Subcutaneous abdominal adipose tissue (tissue), 5 donors: Measurements from ENCODE around the gene NXN.
A peak's percentile ranks its signal among the peaks of the same experiment; 100 is the strongest.
"Not testable (repeated sequence)": the region's sequence is repeated elsewhere in the genome, so short reads cannot be mapped to it uniquely, and the experiment has no call there.

Experiments used
- H3K27ac ChIP-seq: one replicate; pipeline ENCODE4 v1.7.0; 2013; ENCODE audit warnings: low read depth, mild to moderate bottlenecking, inconsistent platforms, low read length, moderate library complexity
- H3K27me3 ChIP-seq, 5 donors: one replicate each; pipeline ENCODE4 v1.7.0; 2013; ENCODE audit warnings: low read length in 5 of 5, inconsistent platforms in 1 of 5; ENCODE audit not compliant: control insufficient read depth in 5 of 5, insufficient read depth in 4 of 5
- H3K36me3 ChIP-seq, 5 donors: one replicate each; pipeline ENCODE4 v1.7.0; 2013; ENCODE audit warnings: low read length in 5 of 5; ENCODE audit not compliant: control insufficient read depth in 5 of 5, insufficient read depth in 5 of 5
- H3K4me1 ChIP-seq, 5 donors: one replicate each; pipeline ENCODE4 v1.7.0; 2013; ENCODE audit warnings: low read length in 5 of 5, mild to moderate bottlenecking in 3 of 5, moderate library complexity in 1 of 5; ENCODE audit not compliant: control insufficient read depth in 5 of 5, insufficient read depth in 5 of 5
- H3K4me3 ChIP-seq, 5 donors: one replicate each; pipeline ENCODE4 v1.7.0; 2013; ENCODE audit warnings: low read length in 5 of 5, low read depth in 1 of 5
- H3K9ac ChIP-seq, 5 donors: one replicate each; pipeline ENCODE4 v1.7.0; 2013; ENCODE audit warnings: low read length in 5 of 5, mild to moderate bottlenecking in 4 of 5, moderate library complexity in 3 of 5
- H3K9me3 ChIP-seq, 5 donors: one replicate each; pipeline ENCODE4 v1.7.0; 2013; ENCODE audit warnings: low read length in 5 of 5; ENCODE audit not compliant: control insufficient read depth in 5 of 5
- donor health status: healthy.
- donor health status: healthy.
- donor health status: healthy.
- donor health status: healthy.
- donor health status: healthy.

The NXN gene

DNA sequence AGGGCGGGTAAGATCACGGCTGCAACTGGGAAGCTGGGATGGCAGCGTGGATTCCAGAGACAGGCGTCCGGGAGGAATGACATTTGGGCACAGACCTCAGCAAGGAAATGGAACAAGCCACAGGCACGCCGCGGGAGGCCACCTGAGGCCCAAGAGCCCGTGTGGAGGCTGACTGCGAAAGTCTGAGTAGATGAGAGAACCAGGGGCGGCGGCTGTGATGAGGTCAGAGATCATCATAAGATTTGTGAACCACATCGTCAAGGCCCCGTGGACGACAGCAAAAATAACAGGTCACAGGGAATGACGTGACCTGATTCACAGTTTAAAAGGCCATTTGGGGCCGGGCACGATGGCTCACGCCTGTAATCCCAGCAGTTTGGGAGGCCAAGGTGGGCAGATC lies 149.2 kb downstream of the NXN start:
- H3K27me3 ChIP-seq, result no peaks in the 10 kb centered on the region
- no peak overlapping the region for H3K27ac ChIP-seq
- H3K9ac ChIP-seq, result peak overlapping the region in 1 of 5 donors; percentile 7
- H3K36me3 ChIP-seq, result peaks cover 0 to 3% (median 0%) of the 10 kb centered on the region in 5 donors
- peaks cover 0 to 6% (median 0%) of the 10 kb centered on the region in 5 donors for H3K9me3 ChIP-seq
- H3K4me1 ChIP-seq, result peaks cover 0 to 5% (median 0%) of the 10 kb centered on the region in 5 donors
- H3K4me3 ChIP-seq, result no peak overlapping the region

DNA sequence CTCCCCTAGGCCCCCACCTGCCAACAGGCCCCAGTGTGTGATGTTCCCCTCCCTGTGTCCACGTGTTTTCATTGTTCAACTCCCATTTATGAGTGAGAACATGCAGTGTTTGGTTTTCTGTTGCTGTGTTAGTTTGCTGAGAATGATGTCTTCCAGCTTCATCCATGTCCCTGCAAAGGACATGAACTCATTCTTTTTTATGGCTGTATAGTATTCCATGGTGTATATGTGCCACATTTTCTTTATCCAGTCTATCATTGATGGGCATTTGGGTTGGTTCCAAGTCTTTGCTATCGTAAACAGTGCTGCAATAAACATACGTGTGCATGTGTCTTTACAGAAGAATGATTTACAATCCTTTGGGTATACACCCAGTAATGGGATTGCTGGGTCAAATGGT lies 150.0 kb downstream of the NXN start:
- not testable (repeated sequence) for H3K27ac ChIP-seq

DNA sequence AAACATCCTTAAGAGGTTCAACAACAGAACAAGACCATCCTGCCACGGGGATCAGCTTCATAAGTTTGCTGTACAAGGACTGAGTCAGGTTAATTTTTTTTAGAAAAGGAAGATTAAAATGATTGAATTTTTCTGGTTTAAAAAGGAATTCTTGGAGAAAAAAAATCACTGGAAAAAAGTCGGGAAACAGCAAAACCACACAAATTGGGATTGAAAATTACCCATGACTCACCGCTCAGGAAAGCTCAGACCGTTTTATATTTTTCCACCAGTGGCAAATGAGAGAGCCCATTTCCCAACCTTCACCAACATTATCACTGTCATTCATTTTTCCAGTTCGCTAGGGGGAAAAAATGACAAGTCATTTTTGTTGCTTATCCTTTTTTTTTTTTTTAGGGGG lies 150.8 kb downstream of the NXN start:
- Histone ChIP-seq H3K36me3 (peaks cover 0 to 3% (median 0%) of the 10 kb centered on the region in 5 donors), H3K27me3 (no peaks in the 10 kb centered on the region), H3K4me3 (no peak overlapping the region), H3K9me3 (peaks cover 0 to 6% (median 0%) of the 10 kb centered on the region in 5 donors), H3K27ac (no peak overlapping the region), H3K4me1 (peaks cover 0 to 5% (median 0%) of the 10 kb centered on the region in 5 donors), H3K9ac (no peak overlapping the region)

More for the DNA sequence above, 150.0 kb downstream of the NXN start:
- not testable (repeated sequence) for H3K9me3 ChIP-seq, H3K9ac ChIP-seq, H3K4me3 ChIP-seq, H3K36me3 ChIP-seq, H3K4me1 ChIP-seq, H3K27me3 ChIP-seq

DNA sequence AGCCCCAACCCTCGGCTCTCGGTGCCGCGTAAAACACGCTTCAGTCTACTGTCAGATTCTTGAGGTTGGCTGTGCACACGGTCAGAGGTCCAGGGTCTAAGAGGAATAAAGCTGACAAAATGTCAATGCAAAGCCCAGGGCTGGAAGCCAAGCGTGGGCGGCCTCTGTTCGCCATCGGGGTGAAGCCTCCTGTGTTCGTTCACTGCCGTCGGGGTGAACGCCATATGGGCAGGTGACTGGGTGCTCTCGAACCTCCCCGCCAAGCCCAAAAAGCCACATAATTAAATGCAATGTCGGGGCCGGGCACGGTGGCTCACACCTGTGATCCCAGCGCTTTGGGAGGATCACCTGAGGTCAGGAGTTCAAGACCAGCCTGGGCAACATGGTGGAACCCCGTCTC lies 152.8 kb downstream of the NXN start:
- Histone ChIP-seq H3K4me1 (peaks cover 0 to 5% (median 0%) of the 10 kb centered on the region in 5 donors), H3K4me3 (no peak overlapping the region), H3K36me3 (peaks cover 0 to 13% (median 0%) of the 10 kb centered on the region in 5 donors), H3K9me3 (peaks cover 0 to 4% (median 0%) of the 10 kb centered on the region in 5 donors), H3K9ac (no peak overlapping the region), H3K27ac (no peak overlapping the region), H3K27me3 (no peaks in the 10 kb centered on the region)

DNA sequence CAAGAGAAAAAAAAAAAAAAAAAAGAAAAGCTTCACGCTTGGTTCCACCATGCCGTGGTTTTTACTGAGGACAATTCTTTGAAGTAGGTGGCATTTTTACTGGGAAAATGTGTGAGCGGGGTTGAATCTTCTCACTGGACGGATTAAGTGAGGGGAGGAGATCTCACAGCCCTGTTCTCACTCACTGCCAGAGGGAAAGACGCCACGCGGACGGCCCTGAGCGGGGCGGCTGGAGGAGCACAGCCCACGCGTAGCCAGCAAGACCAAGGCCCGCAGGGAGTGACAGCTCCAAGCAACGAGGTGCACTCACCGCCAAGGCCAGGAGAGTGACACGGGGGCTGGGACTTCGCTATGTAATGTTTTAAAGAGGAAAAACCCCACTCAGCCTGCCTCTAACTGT lies 154.4 kb downstream of the NXN start:
- no peaks in the 10 kb centered on the region for H3K27me3 ChIP-seq
- H3K36me3 ChIP-seq, result peaks cover 0 to 13% (median 3%) of the 10 kb centered on the region in 5 donors
- peaks cover 0 to 2% (median 0%) of the 10 kb centered on the region in 5 donors for H3K4me1 ChIP-seq
- no peaks in the 10 kb centered on the region for H3K9me3 ChIP-seq
- no peak overlapping the region for H3K9ac ChIP-seq
- H3K27ac ChIP-seq, result no peak overlapping the region
- no peak overlapping the region for H3K4me3 ChIP-seq

DNA sequence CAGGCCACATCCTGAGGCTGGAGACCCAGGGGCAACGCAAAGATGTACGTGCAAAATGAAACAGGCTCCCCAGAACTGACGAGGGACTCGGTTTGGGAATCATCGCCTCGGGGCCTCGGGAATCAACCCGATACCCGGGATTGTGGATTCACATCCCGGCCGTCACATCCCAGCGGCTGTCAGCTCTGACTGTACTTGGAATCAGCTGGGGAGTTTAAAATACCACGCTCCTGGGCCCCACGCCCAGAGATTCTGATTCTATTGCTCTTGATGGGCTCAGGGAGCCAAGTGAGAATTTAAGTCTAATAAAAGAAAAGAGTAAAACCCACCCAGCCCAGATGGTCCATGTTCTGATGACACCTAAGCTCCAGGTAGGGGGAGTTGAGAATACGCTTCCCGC lies 155.2 kb downstream of the NXN start:
- H3K36me3 ChIP-seq, result peaks cover 0 to 17% (median 3%) of the 10 kb centered on the region in 5 donors
- H3K9me3 ChIP-seq, result no peaks in the 10 kb centered on the region
- H3K9ac ChIP-seq, result no peak overlapping the region
- no peak overlapping the region for H3K27ac ChIP-seq
- H3K4me3 ChIP-seq, result no peak overlapping the region
- H3K27me3 ChIP-seq, result no peaks in the 10 kb centered on the region
- no peaks in the 10 kb centered on the region for H3K4me1 ChIP-seq

DNA sequence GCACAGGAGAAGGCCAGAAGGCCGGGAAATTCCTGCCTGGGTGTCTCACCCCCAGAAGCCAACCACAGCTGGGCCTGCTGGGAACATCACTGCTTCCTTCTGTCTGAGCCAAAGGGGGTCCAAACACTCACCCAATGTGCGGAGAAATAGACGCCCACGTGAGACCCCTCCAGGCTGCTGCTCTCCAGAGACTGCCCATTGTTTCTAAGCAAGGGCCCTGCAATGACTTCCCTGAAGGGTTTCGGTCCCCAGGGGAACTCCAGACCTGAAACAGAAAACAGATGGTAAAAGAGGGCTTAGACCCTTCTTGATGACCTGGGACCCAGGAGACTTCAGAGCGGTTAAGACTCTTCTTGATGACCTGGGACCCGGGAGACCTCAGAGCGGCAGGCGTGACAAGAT lies 156.1 kb downstream of the NXN start:
- Histone ChIP-seq H3K9ac (no peak overlapping the region), H3K36me3 (peaks cover 0 to 20% (median 6%) of the 10 kb centered on the region in 5 donors), H3K4me3 (no peak overlapping the region), H3K27ac (no peak overlapping the region), H3K9me3 (no peaks in the 10 kb centered on the region), H3K4me1 (no peaks in the 10 kb centered on the region), H3K27me3 (no peaks in the 10 kb centered on the region)

DNA sequence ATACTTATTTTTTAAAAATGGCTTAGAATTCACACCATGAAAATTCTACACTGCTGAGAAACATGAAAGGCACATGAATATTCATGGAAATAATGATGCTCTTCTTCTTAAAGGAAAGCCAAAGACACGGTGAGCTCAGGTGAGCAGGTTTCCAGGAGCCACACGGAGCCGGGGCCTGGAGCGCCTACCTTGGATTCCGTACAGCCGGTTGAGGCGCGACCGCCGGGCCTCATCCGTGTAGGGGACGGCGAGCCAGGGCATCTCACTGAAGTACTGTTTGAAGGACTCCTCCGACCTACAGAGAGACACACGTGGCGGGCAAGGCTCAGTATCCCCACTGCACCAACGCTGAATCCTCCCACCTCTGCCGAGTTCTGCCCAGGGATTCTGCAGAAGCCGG lies 160.3 kb downstream of the NXN start:
- Histone ChIP-seq H3K27me3 (no peaks in the 10 kb centered on the region), H3K4me1 (no peaks in the 10 kb centered on the region), H3K9ac (no peak overlapping the region), H3K27ac (no peak overlapping the region), H3K36me3 (peaks cover 0 to 29% (median 18%) of the 10 kb centered on the region in 5 donors), H3K4me3 (no peak overlapping the region), H3K9me3 (no peaks in the 10 kb centered on the region)

DNA sequence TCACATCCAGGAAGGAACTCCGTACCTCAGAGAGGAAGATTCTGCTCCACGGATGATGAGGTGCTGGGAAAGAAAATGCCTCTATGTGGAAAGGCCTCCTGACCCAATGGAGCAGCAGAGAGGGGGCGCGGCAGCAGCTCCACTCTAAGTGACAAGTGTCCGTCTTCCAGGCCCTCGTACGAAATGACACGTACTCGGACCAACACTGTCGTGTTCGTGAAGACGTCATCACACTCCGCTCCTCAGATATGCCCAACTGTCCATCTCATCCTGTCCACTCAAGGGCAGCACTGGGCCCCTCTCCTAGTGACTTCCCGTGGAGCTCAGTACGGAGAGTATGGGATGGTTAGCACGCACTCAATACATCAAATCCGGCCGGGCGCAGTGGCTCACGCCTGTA lies 165.2 kb downstream of the NXN start:
- Histone ChIP-seq H3K36me3 (peaks cover 0 to 29% (median 19%) of the 10 kb centered on the region in 5 donors), H3K4me1 (no peaks in the 10 kb centered on the region), H3K9me3 (no peaks in the 10 kb centered on the region), H3K27me3 (no peaks in the 10 kb centered on the region), H3K4me3 (no peak overlapping the region), H3K9ac (no peak overlapping the region), H3K27ac (no peak overlapping the region)

DNA sequence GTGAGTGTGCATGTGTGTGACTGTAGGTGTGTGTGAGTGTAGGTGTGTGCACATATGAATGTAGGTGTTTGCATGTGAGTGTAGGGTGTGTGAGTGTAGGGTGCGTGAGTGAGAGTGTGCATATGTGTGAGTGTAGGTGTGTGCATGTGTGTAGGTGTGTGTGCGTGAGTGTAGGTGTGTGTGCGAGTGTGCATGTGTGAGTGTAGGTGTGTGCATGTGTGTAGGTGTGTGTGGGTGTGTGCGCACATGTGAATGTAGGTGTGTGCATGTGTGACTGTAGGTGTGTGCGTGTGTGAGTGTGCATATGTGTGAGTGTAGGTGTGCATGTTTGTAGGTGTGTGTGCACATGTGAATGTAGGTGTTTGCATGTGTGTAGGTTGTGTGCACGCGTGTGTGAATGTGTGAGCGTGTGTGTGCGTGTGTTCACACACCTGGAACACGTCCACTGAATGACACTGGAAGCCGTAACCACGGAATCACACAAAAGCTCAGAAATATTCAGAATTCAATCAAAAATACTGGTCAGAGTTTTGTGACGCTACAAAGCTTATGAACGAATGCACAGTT lies 166.9 kb downstream of the NXN start:
- no peak overlapping the region for H3K27ac ChIP-seq
- H3K36me3 ChIP-seq, result peaks cover 0 to 26% (median 15%) of the 10 kb centered on the region in 5 donors
- no peak overlapping the region for H3K9ac ChIP-seq
- H3K9me3 ChIP-seq, result no peaks in the 10 kb centered on the region
- H3K4me3 ChIP-seq, result no peak overlapping the region
- H3K27me3 ChIP-seq, result no peaks in the 10 kb centered on the region
- no peaks in the 10 kb centered on the region for H3K4me1 ChIP-seq
